OCI-LY1 (cell line): ENCODE measurements around the gene RBBP6.
"Not testable (repeated sequence)": the region's sequence is repeated elsewhere in the genome, so short reads cannot be mapped to it uniquely, and the experiment has no call there.

Source experiments
- H2AFZ ChIP-seq: fragments of 200-600 bp; sonication (generic), shearing (Covaris generic); 2 replicates; pipeline ENCODE4 v1.6.0; 2014; ENCODE audit warnings: antibody characterized with exemption, mild to moderate bottlenecking, low read length
- H3F3A ChIP-seq: fragments of 200-600 bp; sonication (generic), shearing (Covaris generic); 2 replicates; pipeline ENCODE4 v1.6.0; 2014; ENCODE audit warnings: mild to moderate bottlenecking, antibody characterized with exemption, low read length, moderate library complexity; ENCODE audit not compliant: insufficient read depth
- H3K27ac ChIP-seq: fragments of 200-600 bp; sonication (generic); 2 replicates; pipeline ENCODE4 v1.5.1; 2014; ENCODE audit warnings: low read length, mixed run types, mild to moderate bottlenecking, low read depth; ENCODE audit not compliant: poor library complexity, severe bottlenecking
- H3K27me3 ChIP-seq: fragments of 200-600 bp; sonication (generic); 2 replicates; pipeline ENCODE4 v1.6.0; 2014; ENCODE audit warnings: antibody characterized with exemption, mild to moderate bottlenecking, low read length, moderate library complexity; ENCODE audit not compliant: insufficient read depth
- H3K36me3 ChIP-seq: fragments of 200-600 bp; sonication (generic); 2 replicates; pipeline ENCODE4 v1.6.1; 2014; ENCODE audit warnings: mild to moderate bottlenecking, antibody characterized with exemption, low read length, moderate library complexity, mixed read lengths; ENCODE audit not compliant: insufficient read depth
- H3K4me1 ChIP-seq: fragments of 200-600 bp; sonication (generic); 2 replicates; pipeline ENCODE4 v1.5.1; 2014; ENCODE audit warnings: mild to moderate bottlenecking, low read length, moderate library complexity; ENCODE audit not compliant: insufficient read depth, severe bottlenecking
- H3K4me2 ChIP-seq: fragments of 200-600 bp; sonication (generic), shearing (Covaris generic); 2 replicates; pipeline ENCODE4 v1.6.1; 2014; ENCODE audit warnings: low read length
- H3K4me3 ChIP-seq: fragments of 200-600 bp; sonication (generic); 2 replicates; pipeline ENCODE4 v1.5.1; 2014; ENCODE audit warnings: low read length, low read depth, mild to moderate bottlenecking, mixed read lengths; ENCODE audit not compliant: poor library complexity, severe bottlenecking
- H3K79me2 ChIP-seq: fragments of 200-600 bp; shearing (Covaris generic); 2 replicates; pipeline ENCODE4 v1.6.1; 2016; ENCODE audit warnings: mixed run types, low read length, mixed read lengths; ENCODE audit not compliant: insufficient read depth
- H3K9ac ChIP-seq: fragments of 200-600 bp; sonication (generic), shearing (Covaris generic); 2 replicates; pipeline ENCODE4 v1.6.1; 2014; ENCODE audit warnings: mild to moderate bottlenecking, low read length, mixed read lengths
- H3K9me2 ChIP-seq: fragments of 200-600 bp; sonication (generic), shearing (Covaris generic); 2 replicates; pipeline ENCODE4 v1.6.1; 2014; ENCODE audit warnings: low read depth, mild to moderate bottlenecking, low read length, mixed read lengths
- H3K9me3 ChIP-seq: fragments of 200-600 bp; shearing (Covaris generic); 2 replicates; pipeline ENCODE4 v1.6.1; 2014; ENCODE audit warnings: low read length, mixed read lengths
- H4K20me1 ChIP-seq: fragments of 200-600 bp; sonication (generic), shearing (Covaris generic); 2 replicates; pipeline ENCODE4 v1.6.0; 2016; ENCODE audit warnings: mild to moderate bottlenecking, low read length; ENCODE audit not compliant: insufficient read depth
- CTCF ChIP-seq: fragments of 200-600 bp; sonication (generic), shearing (Covaris generic); IDR thresholded peaks from 2 replicates; pipeline ENCODE4 v1.5.1; 2017; ENCODE audit warnings: mild to moderate bottlenecking, antibody characterized with exemption, low read length, moderate library complexity, mixed read lengths
- EZH2 ChIP-seq: fragments of 200-600 bp; sonication (generic), shearing (Covaris generic); IDR thresholded peaks from 2 replicates; pipeline ENCODE4 v1.8.0; 2017; ENCODE audit warnings: borderline replicate concordance, mixed run types, mild to moderate bottlenecking, antibody characterized with exemption, low read length, moderate library complexity, mixed read lengths

Gene RBBP6

GRCh38 chr16:24493821-24494220 lies 45.5 kb upstream of the RBBP6 start:
- Histone ChIP-seq H3K4me2 (no peak overlapping the region), H3K27ac (no peak overlapping the region), H3K9ac (no peak overlapping the region), H3F3A (no peaks in the 10 kb centered on the region), H4K20me1 (no peaks in the 10 kb centered on the region), H3K9me2 (no peaks in the 10 kb centered on the region), H3K9me3 (no peaks in the 10 kb centered on the region), H3K4me3 (no peak overlapping the region), H3K36me3 (no peaks in the 10 kb centered on the region), H3K27me3 (no peaks in the 10 kb centered on the region; the same call in 1 of the 2 replicates), H2AFZ (no peak overlapping the region), H3K79me2 (no peaks in the 10 kb centered on the region), H3K4me1 (no peaks in the 10 kb centered on the region)
- TF ChIP-seq CTCF (no peak), EZH2 (no peak)

GRCh38 chr16:24495207-24495606 lies 44.2 kb upstream of the RBBP6 start:
- not testable (repeated sequence) for H3K27me3 ChIP-seq, H3K4me2 ChIP-seq, H3K27ac ChIP-seq, H3K4me1 ChIP-seq, H3F3A ChIP-seq, H3K4me3 ChIP-seq, H3K36me3 ChIP-seq, H4K20me1 ChIP-seq, H3K9me3 ChIP-seq, H2AFZ ChIP-seq, H3K9me2 ChIP-seq, H3K79me2 ChIP-seq, H3K9ac ChIP-seq

- Histone ChIP-seq H3K9ac (no peak overlapping the region), H3K27me3 (no peaks in the 10 kb centered on the region), H2AFZ (no peak overlapping the region), H4K20me1 (no peaks in the 10 kb centered on the region), H3K4me1 (no peaks in the 10 kb centered on the region), H3F3A (no peaks in the 10 kb centered on the region), H3K9me3 (no peaks in the 10 kb centered on the region), H3K9me2 (no peaks in the 10 kb centered on the region), H3K36me3 (no peaks in the 10 kb centered on the region), H3K27ac (no peak overlapping the region), H3K4me3 (no peak overlapping the region), H3K79me2 (no peaks in the 10 kb centered on the region), H3K4me2 (no peak overlapping the region)
- TF ChIP-seq EZH2 = no peak
- no peak for TF ChIP-seq CTCF
These were observed 41.9 kb upstream of the RBBP6 start for GRCh38 chr16:24497440-24497839.

- TF ChIP-seq EZH2 = no peak
- peak; percentile 48 for TF ChIP-seq CTCF
These were observed 40.1 kb upstream of the RBBP6 start for GRCh38 chr16:24499193-24499814.

More at GRCh38 chr16:24499193-24499814, 40.1 kb upstream of the RBBP6 start:
- Histone ChIP-seq H3K4me1 (no peaks in the 10 kb centered on the region), H4K20me1 (no peaks in the 10 kb centered on the region), H3K9me3 (no peaks in the 10 kb centered on the region), H3K27me3 (no peaks in the 10 kb centered on the region), H3K9me2 (no peaks in the 10 kb centered on the region), H3K27ac (no peak overlapping the region), H3K9ac (no peak overlapping the region), H2AFZ (no peak overlapping the region), H3K4me2 (no peak overlapping the region), H3K79me2 (no peaks in the 10 kb centered on the region), H3F3A (no peaks in the 10 kb centered on the region), H3K4me3 (no peak overlapping the region), H3K36me3 (no peaks in the 10 kb centered on the region)
